ENCODE results near the gene GAR1.

DNA sequence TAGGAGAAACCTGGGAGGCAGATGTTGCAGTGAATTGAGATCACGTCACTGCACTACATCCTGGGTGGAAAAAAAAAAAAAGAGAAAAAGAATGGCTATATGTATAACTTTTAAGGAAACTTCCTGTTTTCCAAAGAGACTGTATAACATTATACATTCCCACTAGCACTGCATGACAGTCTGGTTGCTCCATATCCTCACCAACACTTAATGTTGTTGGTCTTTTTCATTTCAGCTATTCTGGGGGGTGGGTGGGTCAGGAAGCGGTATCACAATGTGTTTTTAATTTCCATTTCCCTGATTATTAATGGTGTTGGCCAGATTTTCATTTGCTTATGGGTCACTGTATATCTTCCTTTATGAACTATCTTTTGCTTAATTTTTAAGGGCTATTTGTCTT is 45.7 kb downstream of the GAR1 start:
- TF ChIP-seq EZH2phosphoT487 (IDR thresholded peaks at IDR 0.05; ENCODE audit: insufficient read depth, low read depth) (no peak), EZH2 (IDR thresholded peaks at IDR 0.05; ENCODE audit: insufficient read depth, poor library complexity, severe bottlenecking) (no peak)

All from GM23248 (cell line).